Nephron progenitor cell (in vitro differentiated cells): ENCODE results near the gene HPX.
"Not testable (repeated sequence)": the region's sequence is repeated elsewhere in the genome, so short reads cannot be mapped to it uniquely, and the experiment has no call there.

Experiments
- DNase-seq: peaks from one replicate; pipeline ENCODE4 v3.0.0; 2021
- H3K27ac Mint-ChIP-seq: 2 replicates; pipeline ENCODE4 v1.8.0; 2021; ENCODE audit warnings: mild to moderate bottlenecking, moderate library complexity, mixed read lengths
- H3K27me3 Mint-ChIP-seq: 2 replicates; pipeline ENCODE4 v1.8.0; 2021; ENCODE audit warnings: mild to moderate bottlenecking, low read depth, mixed read lengths; ENCODE audit not compliant: poor library complexity
- H3K36me3 Mint-ChIP-seq: 2 replicates; pipeline ENCODE4 v1.8.0; 2021; ENCODE audit warnings: low read depth, mixed read lengths
- H3K4me1 Mint-ChIP-seq: 2 replicates; pipeline ENCODE4 v1.8.0; 2021; ENCODE audit warnings: mixed read lengths
- H3K4me3 Mint-ChIP-seq: 2 replicates; pipeline ENCODE4 v1.8.0; 2021; ENCODE audit warnings: mild to moderate bottlenecking, moderate library complexity, mixed read lengths
- H3K9me3 Mint-ChIP-seq: 2 replicates; pipeline ENCODE4 v1.8.0; 2021; ENCODE audit warnings: mild to moderate bottlenecking, moderate library complexity, mixed read lengths
- CTCF ChIP-seq: fragments of 200-600 bp; sonication (generic); IDR thresholded peaks from 2 replicates; pipeline ENCODE4 v1.5.0; 2021; ENCODE audit warnings: antibody characterized with exemption

HPX gene

GRCh38 chr11:6400431-6401345 lies 40.1 kb downstream of the HPX start:
- H3K9me3 Mint-ChIP-seq, result no peaks in the 10 kb centered on the region
- peaks cover 20% of the 10 kb centered on the region for H3K4me1 Mint-ChIP-seq
- no peak overlapping the region for H3K27ac Mint-ChIP-seq
- H3K27me3 Mint-ChIP-seq, result no peaks in the 10 kb centered on the region
- no peak for TF ChIP-seq CTCF
- no peak for DNase-seq
- H3K36me3 Mint-ChIP-seq, result peaks cover 39% of the 10 kb centered on the region
- H3K4me3 Mint-ChIP-seq, result no peak overlapping the region

- Mint-ChIP-seq H3K27ac (no peak overlapping the region), H3K36me3 (peaks cover 34% of the 10 kb centered on the region), H3K4me1 (peaks cover 5% of the 10 kb centered on the region), H3K4me3 (no peak overlapping the region), H3K9me3 (no peaks in the 10 kb centered on the region), H3K27me3 (no peaks in the 10 kb centered on the region)
- DNase-seq, result no peak
- TF ChIP-seq CTCF, result no peak
Measured at GRCh38 chr11:6397636-6398035, 43.2 kb downstream of the HPX start.

- no peak for TF ChIP-seq CTCF
- Mint-ChIP-seq H3K27me3 (no peaks in the 10 kb centered on the region), H3K9me3 (no peaks in the 10 kb centered on the region), H3K36me3 (peaks cover 32% of the 10 kb centered on the region), H3K4me3 (no peak overlapping the region), H3K4me1 (no peaks in the 10 kb centered on the region), H3K27ac (no peak overlapping the region)
- DNase-seq, result no peak
Measured at GRCh38 chr11:6397156-6397555, 43.6 kb downstream of the HPX start.

- Mint-ChIP-seq H3K4me1 (peaks cover 8% of the 10 kb centered on the region), H3K9me3 (no peaks in the 10 kb centered on the region), H3K4me3 (no peak overlapping the region), H3K27me3 (no peaks in the 10 kb centered on the region), H3K27ac (no peak overlapping the region), H3K36me3 (peaks cover 25% of the 10 kb centered on the region)
- DNase-seq, result no peak
- no peak for TF ChIP-seq CTCF
Measured at GRCh38 chr11:6395470-6396060, 45.2 kb downstream of the HPX start.

- DNase-seq, result no peak
- H3K4me3 Mint-ChIP-seq, result no peak overlapping the region
- no peak for TF ChIP-seq CTCF
- peaks cover 13% of the 10 kb centered on the region for H3K36me3 Mint-ChIP-seq
- no peaks in the 10 kb centered on the region for H3K27me3 Mint-ChIP-seq
- peaks cover 18% of the 10 kb centered on the region for H3K4me1 Mint-ChIP-seq
- no peaks in the 10 kb centered on the region for H3K9me3 Mint-ChIP-seq
- H3K27ac Mint-ChIP-seq, result no peak overlapping the region
Measured at GRCh38 chr11:6393989-6394670, 46.7 kb downstream of the HPX start.

- H3K4me3 Mint-ChIP-seq, result peak overlapping the region; percentile 54
- peaks cover 28% of the 10 kb centered on the region for H3K4me1 Mint-ChIP-seq
- H3K27ac Mint-ChIP-seq, result not testable (repeated sequence)
Measured at GRCh38 chr11:6392251-6392650, 48.5 kb downstream of the HPX start.

More at GRCh38 chr11:6392251-6392650, 48.5 kb downstream of the HPX start:
- H3K9me3 Mint-ChIP-seq, H3K27me3 Mint-ChIP-seq, DNase-seq, H3K36me3 Mint-ChIP-seq: not testable (repeated sequence)
